H9 (cell line): ENCODE results near the gene ADCY5. TPM values are rescaled to one million over a fixed set of nuclear protein-coding genes. Genes with fewer than 3 reads are reported as not detected.

Source experiments
- DNase-seq: peaks from one replicate; pipeline ENCODE4 v3.0.0-alpha.2; 2017
- H2AFZ ChIP-seq: one replicate; pipeline ENCODE4 v1.6.1; 2013; ENCODE audit warnings: mild to moderate bottlenecking, low read length, control low read depth, moderate library complexity
- H2AK5ac ChIP-seq: 2 replicates; pipeline ENCODE4 v1.6.1; 2013; ENCODE audit warnings: low read length, control low read depth, mixed read lengths; ENCODE audit not compliant: insufficient read length
- H2BK120ac ChIP-seq: one replicate; pipeline ENCODE4 v1.6.1; 2013; ENCODE audit warnings: low read depth, mild to moderate bottlenecking, low read length, control low read depth, inconsistent platforms; ENCODE audit not compliant: poor library complexity, severe bottlenecking
- H2BK12ac ChIP-seq: 2 replicates; pipeline ENCODE4 v1.6.1; 2013; ENCODE audit warnings: low read length, control low read depth, mixed read lengths, low read depth; ENCODE audit not compliant: insufficient read length
- H2BK15ac ChIP-seq: 2 replicates; pipeline ENCODE4 v1.6.1; 2013; ENCODE audit warnings: low read depth, low read length, control low read depth
- H2BK20ac ChIP-seq: one replicate; pipeline ENCODE4 v1.6.1; 2013; ENCODE audit warnings: low read depth, mild to moderate bottlenecking, low read length, control low read depth, inconsistent platforms; ENCODE audit not compliant: poor library complexity, severe bottlenecking
- H2BK5ac ChIP-seq: 2 replicates; pipeline ENCODE4 v1.6.1; 2013; ENCODE audit warnings: low read length, control low read depth, mixed read lengths; ENCODE audit not compliant: insufficient read length
- H3K14ac ChIP-seq: 2 replicates; pipeline ENCODE4 v1.6.1; 2013; ENCODE audit warnings: low read length, control low read depth; ENCODE audit not compliant: insufficient read depth
- H3K18ac ChIP-seq: 2 replicates; pipeline ENCODE4 v1.6.1; 2013; ENCODE audit warnings: low read depth, mild to moderate bottlenecking, mixed read lengths, low read length, control low read depth; ENCODE audit not compliant: insufficient read length
- H3K23ac ChIP-seq: 2 replicates; pipeline ENCODE4 v1.6.1; 2013; ENCODE audit warnings: low read length, control low read depth, mixed read lengths, low read depth; ENCODE audit not compliant: insufficient read length
- H3K23me2 ChIP-seq: 2 replicates; pipeline ENCODE4 v1.6.1; 2013; ENCODE audit warnings: low read depth, mild to moderate bottlenecking, mixed read lengths, low read length, control low read depth; ENCODE audit not compliant: insufficient read length, poor library complexity, severe bottlenecking
- H3K27ac ChIP-seq: 2 replicates; pipeline ENCODE4 v1.5.1; 2013; ENCODE audit warnings: low read length, control low read depth, mixed read lengths, low read depth; ENCODE audit not compliant: insufficient read length
- H3K27me3 ChIP-seq: 2 replicates; pipeline ENCODE4 v1.6.1; 2013; ENCODE audit warnings: low read length, control low read depth, inconsistent platforms; ENCODE audit not compliant: insufficient read depth
- H3K4ac ChIP-seq: 2 replicates; pipeline ENCODE4 v1.6.1; 2013; ENCODE audit warnings: low read depth, mild to moderate bottlenecking, control low read depth, inconsistent platforms, low read length, moderate library complexity
- H3K4me1 ChIP-seq: 2 replicates; pipeline ENCODE4 v1.6.1; 2013; ENCODE audit warnings: low read length, control low read depth, inconsistent platforms; ENCODE audit not compliant: insufficient read depth
- H3K4me2 ChIP-seq: 2 replicates; pipeline ENCODE4 v1.6.1; 2013; ENCODE audit warnings: low read length, control low read depth, mixed read lengths; ENCODE audit not compliant: insufficient read length, insufficient read depth
- H3K56ac ChIP-seq: 2 replicates; pipeline ENCODE4 v1.6.1; 2013; ENCODE audit warnings: low read depth, mild to moderate bottlenecking, mixed read lengths, low read length, control low read depth; ENCODE audit not compliant: insufficient read length
- H3K79me1 ChIP-seq: 2 replicates; pipeline ENCODE4 v1.6.1; 2013; ENCODE audit warnings: low read depth, mild to moderate bottlenecking, moderate library complexity, low read length, control low read depth, inconsistent platforms; ENCODE audit not compliant: insufficient read depth, poor library complexity, severe bottlenecking
- H3K79me2 ChIP-seq: 2 replicates; pipeline ENCODE4 v1.6.1; 2013; ENCODE audit warnings: low read length, control low read depth, inconsistent platforms; ENCODE audit not compliant: insufficient read depth
- H3K9ac ChIP-seq: 2 replicates; pipeline ENCODE4 v1.6.1; 2013; ENCODE audit warnings: low read length, control low read depth, mixed read lengths; ENCODE audit not compliant: insufficient read length; ENCODE audit errors: extremely low read depth
- H3K9me3 ChIP-seq: one replicate; pipeline ENCODE4 v1.6.1; 2013; ENCODE audit warnings: low read depth, low read length, inconsistent platforms; ENCODE audit not compliant: control insufficient read depth
- H3T11ph ChIP-seq: one replicate; pipeline ENCODE4 v1.6.1; 2013; ENCODE audit warnings: mild to moderate bottlenecking, low read length, control low read depth, inconsistent platforms
- H4K20me1 ChIP-seq: one replicate; pipeline ENCODE4 v1.6.1; 2013; ENCODE audit not compliant: control insufficient read depth, insufficient read length, insufficient read depth
- H4K5ac ChIP-seq: 2 replicates; pipeline ENCODE4 v1.6.1; 2013; ENCODE audit warnings: low read depth, mild to moderate bottlenecking, mixed read lengths, low read length, control low read depth; ENCODE audit not compliant: insufficient read length
- H4K8ac ChIP-seq: replicated peaks from 2 replicates; pipeline ENCODE4 v1.6.1; 2013; ENCODE audit warnings: low read length, control low read depth, mixed read lengths, low read depth; ENCODE audit not compliant: insufficient read length
- H4K91ac ChIP-seq: 2 replicates; pipeline ENCODE4 v1.6.1; 2013; ENCODE audit warnings: low read depth, mild to moderate bottlenecking, moderate library complexity, mixed read lengths, low read length, control low read depth; ENCODE audit not compliant: insufficient read length
- H3K27ac Mint-ChIP-seq, 3 experiments: 2 replicates in 2 of 3; 3 replicates in 1 of 3; pipeline ENCODE4 v1.8.0; 2020 to 2021; ENCODE audit warnings: mixed read lengths in 3 of 3, mild to moderate bottlenecking in 1 of 3, moderate library complexity in 1 of 3
- H3K27me3 Mint-ChIP-seq: 2 replicates; pipeline ENCODE4 v1.8.0; 2021; ENCODE audit warnings: low read depth, mild to moderate bottlenecking, moderate library complexity, mixed read lengths
- H3K36me3 Mint-ChIP-seq, 3 experiments: 2 replicates in 2 of 3; 3 replicates in 1 of 3; pipeline ENCODE4 v1.8.0; 2020 to 2021; ENCODE audit warnings: low read depth in 3 of 3, mixed read lengths in 3 of 3; ENCODE audit not compliant: insufficient read depth in 1 of 3
- H3K4me1 Mint-ChIP-seq, 2 experiments: 2 replicates each; pipeline ENCODE4 v1.8.0; 2020; ENCODE audit warnings: mixed read lengths in 2 of 2
- H3K4me3 Mint-ChIP-seq, 2 experiments: 2 replicates in 1 of 2; 3 replicates in 1 of 2; pipeline ENCODE4 v1.8.0; 2020 to 2021; ENCODE audit warnings: mild to moderate bottlenecking in 2 of 2, mixed read lengths in 2 of 2, moderate library complexity in 1 of 2
- H3K9me3 Mint-ChIP-seq, 2 experiments: 2 replicates in 1 of 2; 3 replicates in 1 of 2; pipeline ENCODE4 v1.8.0; 2020; ENCODE audit warnings: mild to moderate bottlenecking in 2 of 2, mixed read lengths in 2 of 2, moderate library complexity in 1 of 2
- CTCF ChIP-seq: fragments of 200-600 bp; sonication (generic); conservative IDR thresholded peaks from 3 replicates; pipeline ENCODE4 v1.8.0; 2021; ENCODE audit warnings: antibody characterized with exemption, mild to moderate bottlenecking
- WGBS: extraction: QIAGEN DNeasy Blood & Tissue Kit; methylation state at CpG from one replicate; pipeline ENCODE4 v1.1.7; 2013; ENCODE audit warnings: missing lambda C conversion rate, low lambda C conversion rate, mixed read lengths; ENCODE audit not compliant: insufficient read length; ENCODE audit errors: extremely low coverage; 5-methylcytosine and 5-hydroxymethylcytosine counted together
- total RNA-seq: library from RNA; stranded (reverse); gene quantifications from 2 replicates; pipeline ENCODE4 v1.2.1, GENCODE V29; 2021

ADCY5 gene
- total RNA-seq, 1 experiment from 2014 or later, result 5.0 TPM

GRCh38 chr3:123290107-123290930 lies 158.6 kb downstream of the ADCY5 start:
- H3K4me1 ChIP-seq, result no peaks in the 10 kb centered on the region
- H4K91ac ChIP-seq, result no peak overlapping the region
- no peak overlapping the region for H3K4ac ChIP-seq
- Mint-ChIP-seq H3K36me3 (peaks cover 27 to 29% (median 29%) of the 10 kb centered on the region in 3 experiments), H3K4me3 (no peak overlapping the region), H3K4me1 (peaks cover 0 to 5% of the 10 kb centered on the region in 2 experiments; a peak in 1 of 4 replicates), H3K27ac (peak overlapping the region in 1 of 3 experiments; percentile 95; a peak in 2 of 7 replicates), H3K9me3 (no peaks in the 10 kb centered on the region; a peak in 1 of 5 replicates), H3K27me3 (no peaks in the 10 kb centered on the region)
- no peak overlapping the region for H2BK12ac ChIP-seq
- no peak overlapping the region for H3K14ac ChIP-seq
- H3K9ac ChIP-seq, result no peak overlapping the region
- H3K23me2 ChIP-seq, result no peaks in the 10 kb centered on the region
- H2BK120ac ChIP-seq, result no peak overlapping the region
- H4K20me1 ChIP-seq, result no peaks in the 10 kb centered on the region
- H3K18ac ChIP-seq, result no peak overlapping the region
- H3K27ac ChIP-seq, result no peak overlapping the region
- no peak for DNase-seq
- H2BK20ac ChIP-seq, result no peak overlapping the region
- H3K56ac ChIP-seq, result no peak overlapping the region
- H3K9me3 ChIP-seq, result no peaks in the 10 kb centered on the region
- no peak overlapping the region for H3K4me2 ChIP-seq
- H3T11ph ChIP-seq, result no peak overlapping the region
- H2AFZ ChIP-seq, result no peak overlapping the region
- TF ChIP-seq CTCF, result no peak
- no peak overlapping the region for H2BK5ac ChIP-seq
- WGBS, result no CpG with 5 or more reads among the region's 13 CpGs
- H2AK5ac ChIP-seq, result no peak overlapping the region
- H4K8ac ChIP-seq, result no peak overlapping the region
- no peak overlapping the region for H2BK15ac ChIP-seq
- H3K27me3 ChIP-seq, result no peaks in the 10 kb centered on the region
- no peak overlapping the region for H4K5ac ChIP-seq
- H3K79me2 ChIP-seq, result no peaks in the 10 kb centered on the region
- no peak overlapping the region for H3K23ac ChIP-seq
- H3K79me1 ChIP-seq, result no peaks in the 10 kb centered on the region
